Activated CD8-positive, alpha-beta memory T cell treated with anti-CD3 and anti-CD28 coated beads, Interleukin-2, amount 50 U/mL, for 48 hours (primary cell): Measurements from ENCODE around the gene CCT6A.
A peak's percentile ranks its signal among the peaks of the same experiment; 100 is the strongest.
"Not testable (repeated sequence)": the region's sequence is repeated elsewhere in the genome, so short reads cannot be mapped to it uniquely, and the experiment has no call there.

Experiments
- DNase-seq: peaks from one replicate; pipeline ENCODE4 v3.0.0-alpha.2; 2020

Gene CCT6A

DNA sequence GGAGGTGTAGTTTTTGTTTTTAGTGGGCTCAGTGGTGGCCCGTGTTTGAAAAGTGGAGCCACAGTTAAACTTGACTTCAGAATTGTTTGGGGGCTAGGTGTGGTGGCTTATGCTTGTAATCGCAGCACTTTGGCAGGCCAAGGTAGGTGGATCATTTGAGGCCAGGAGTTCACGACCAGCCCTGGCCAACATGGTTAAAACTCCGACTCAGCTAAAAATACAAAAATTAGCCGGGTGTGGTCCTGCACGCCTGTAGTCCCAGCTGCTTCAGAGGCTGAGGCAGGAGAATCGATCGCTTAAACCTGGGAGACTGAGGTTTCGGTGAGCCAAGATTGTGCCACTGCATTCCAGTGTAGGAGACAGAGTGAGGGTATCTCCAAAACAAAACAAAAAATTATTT, 1.8 kb downstream of the CCT6A start:
- DNase-seq = no peak

DNA sequence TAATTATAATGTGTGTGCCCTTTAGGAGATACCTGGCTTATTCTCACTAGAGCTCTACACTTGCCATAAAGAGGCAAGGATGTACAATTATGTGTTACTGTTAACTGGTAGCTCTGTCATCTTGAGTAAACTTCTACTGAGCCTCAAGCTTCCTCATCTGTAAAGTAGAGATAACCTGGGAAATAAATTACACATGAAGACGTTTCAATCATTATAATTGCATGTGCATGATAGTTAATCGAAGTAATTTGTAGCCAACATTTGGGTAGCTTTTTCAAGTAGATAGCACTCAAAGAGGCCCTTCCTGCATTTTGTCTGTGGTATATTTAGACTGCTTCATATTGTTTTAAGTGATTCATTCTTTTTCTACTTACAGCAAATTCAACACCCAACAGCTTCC, 2.4 kb downstream of the CCT6A start:
- no peak for DNase-seq

DNA sequence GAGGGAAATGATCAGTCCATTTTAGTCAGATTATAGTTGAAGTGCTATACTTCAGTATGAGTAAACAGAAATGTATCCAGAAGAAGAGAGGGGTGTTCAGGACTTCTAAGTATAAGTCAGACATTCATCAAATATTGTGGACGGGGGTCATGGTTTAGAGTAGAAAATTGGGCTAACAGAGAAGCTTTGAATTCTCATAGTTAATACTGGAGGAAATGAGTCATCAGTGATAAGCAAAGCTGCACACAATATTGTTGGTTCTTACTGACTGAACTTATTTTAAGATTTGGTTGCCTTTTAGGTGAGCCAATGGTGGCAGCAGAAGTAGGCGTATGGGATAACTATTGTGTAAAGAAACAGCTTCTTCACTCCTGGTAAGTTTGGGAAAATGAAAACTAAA, 10.8 kb downstream of the CCT6A start:
- no peak for DNase-seq

DNA sequence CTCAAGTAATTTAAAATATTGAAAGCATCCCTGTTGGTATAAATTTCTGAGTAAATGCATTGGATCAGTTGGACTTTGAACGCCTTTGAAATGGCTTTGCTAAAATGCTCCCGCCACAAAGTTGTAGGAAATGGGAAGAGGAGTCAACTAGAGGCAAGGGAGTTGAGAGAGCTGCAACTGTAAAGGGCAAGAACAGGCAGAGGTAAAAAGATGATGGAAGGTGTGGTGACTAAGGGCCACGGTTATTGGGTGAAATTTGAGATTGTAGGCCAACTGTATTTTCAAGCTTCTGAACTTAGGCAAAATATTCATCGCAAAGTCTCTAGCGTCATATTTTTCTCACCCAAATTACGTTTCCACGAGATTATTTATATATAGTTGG, 11.9 kb downstream of the CCT6A start:
- no peak for DNase-seq

DNA sequence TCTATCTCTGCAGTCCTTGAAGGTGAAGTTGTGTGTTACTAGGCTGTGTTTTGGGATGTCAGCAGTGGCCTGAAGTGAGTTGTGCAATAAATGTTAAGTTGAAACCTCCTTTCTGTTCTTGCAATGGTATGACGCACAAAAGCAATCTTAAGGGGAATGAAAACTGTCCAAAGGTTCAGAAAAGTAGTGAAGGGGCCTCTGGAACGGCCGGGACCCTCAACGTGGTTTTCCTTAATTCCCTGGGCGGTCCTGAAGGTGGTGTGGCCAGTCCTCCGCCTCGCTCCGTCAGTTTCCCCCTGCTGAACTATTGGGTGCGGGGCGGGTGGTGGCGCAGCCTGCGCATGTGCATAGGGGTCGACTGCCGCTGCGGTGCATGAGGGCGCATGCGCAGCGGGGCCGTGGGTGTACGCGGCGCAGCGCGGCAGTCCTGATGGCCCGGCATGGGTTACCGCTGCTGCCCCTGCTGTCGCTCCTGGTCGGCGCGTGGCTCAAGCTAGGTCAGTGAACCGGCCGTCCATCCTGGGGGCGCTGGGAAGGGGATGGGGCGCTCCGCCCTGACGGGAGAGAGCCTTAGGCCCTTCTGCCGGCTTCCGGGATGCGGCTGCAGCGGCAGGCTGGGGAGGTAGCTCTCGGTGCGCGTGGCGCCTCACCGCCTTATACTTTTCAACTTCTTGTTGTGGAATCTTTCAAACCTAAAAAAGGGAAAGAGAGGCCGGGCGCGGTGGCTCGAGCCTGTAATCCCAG, 12.5 kb downstream of the CCT6A start, which contains the start of gene SUMF2:
Gene SUMF2 (plus strand): TSS at position 405 of the 744 bp plus-strand sequence. CDS start 26 bp downstream, at position 431.
- DNase-seq = peak; percentile 95

DNA sequence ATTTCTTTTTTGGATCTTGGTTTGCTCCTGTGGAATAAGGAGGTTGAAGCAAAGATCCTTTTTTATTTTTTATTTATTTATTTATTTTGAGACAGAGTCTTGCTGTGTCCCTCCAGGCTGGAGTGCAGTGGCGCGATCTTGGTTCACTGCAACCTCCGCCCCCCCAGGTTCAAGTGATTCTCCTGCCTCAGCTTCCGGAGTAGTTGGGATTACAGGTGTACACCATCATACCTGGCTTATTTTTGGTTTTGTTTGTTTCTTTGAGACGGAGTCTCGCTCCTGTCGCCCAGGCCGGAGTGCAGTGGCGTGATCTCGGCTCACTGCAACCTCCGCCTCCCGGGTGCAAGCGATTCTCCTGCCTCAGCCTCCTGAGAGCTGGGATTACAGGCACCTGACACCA, 14.8 kb downstream of the CCT6A start:
- not testable (repeated sequence) for DNase-seq

DNA sequence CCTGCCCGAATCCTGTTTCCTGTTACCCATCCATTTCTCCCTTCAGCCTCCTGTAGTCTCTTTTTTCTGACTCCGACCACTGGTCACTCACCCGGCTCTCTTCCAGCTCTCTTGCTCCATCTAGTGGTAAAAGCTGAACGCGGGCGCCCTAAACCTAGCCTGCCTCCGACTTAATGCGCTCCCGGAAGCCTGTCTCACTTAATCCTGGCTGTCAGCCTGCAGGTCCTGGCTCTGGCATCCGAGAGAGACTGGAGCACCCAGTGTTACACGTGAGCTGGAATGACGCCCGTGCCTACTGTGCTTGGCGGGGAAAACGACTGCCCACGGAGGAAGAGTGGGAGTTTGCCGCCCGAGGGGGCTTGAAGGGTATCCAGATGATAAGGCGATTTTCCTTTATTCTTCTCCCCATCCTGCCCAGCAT, 22.8 kb downstream of the CCT6A start:
- peak; percentile 86 for DNase-seq

DNA sequence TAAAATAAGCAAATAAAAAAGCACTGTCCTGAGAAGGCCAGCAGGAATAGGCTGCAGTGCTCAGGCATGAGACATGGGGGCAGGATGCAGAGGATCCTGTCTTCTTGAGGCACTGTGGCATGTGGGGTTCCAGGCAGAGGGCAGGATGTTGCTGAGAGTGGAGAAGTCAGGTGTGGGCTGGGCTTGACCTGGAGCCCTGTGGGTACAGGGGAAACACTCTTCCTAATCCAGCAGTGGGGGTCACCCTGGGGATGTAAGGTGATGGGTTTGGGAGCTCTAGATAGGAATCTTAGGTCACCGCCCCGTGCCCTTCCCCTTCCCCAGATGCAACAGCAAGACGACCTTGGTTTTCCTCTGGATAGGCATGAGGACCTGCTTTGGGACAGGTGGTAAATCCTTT, 26.1 kb downstream of the CCT6A start:
- DNase-seq = no peak

DNA sequence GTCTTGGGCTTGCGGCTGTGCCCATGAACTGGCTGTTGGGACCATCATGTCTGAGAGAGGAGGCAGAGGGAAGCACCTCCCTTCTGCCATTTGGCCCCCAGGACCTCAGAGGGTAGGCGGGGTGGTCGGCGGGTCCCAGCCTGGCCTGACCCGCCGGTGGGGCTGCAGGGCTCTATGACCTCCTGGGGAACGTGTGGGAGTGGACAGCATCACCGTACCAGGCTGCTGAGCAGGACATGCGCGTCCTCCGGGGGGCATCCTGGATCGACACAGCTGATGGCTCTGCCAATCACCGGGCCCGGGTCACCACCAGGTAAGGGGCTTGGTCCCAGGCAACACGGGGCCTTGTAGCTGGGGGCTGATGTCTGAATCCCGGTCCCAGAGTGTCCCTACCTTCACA, 26.6 kb downstream of the CCT6A start:
- no peak for DNase-seq

DNA sequence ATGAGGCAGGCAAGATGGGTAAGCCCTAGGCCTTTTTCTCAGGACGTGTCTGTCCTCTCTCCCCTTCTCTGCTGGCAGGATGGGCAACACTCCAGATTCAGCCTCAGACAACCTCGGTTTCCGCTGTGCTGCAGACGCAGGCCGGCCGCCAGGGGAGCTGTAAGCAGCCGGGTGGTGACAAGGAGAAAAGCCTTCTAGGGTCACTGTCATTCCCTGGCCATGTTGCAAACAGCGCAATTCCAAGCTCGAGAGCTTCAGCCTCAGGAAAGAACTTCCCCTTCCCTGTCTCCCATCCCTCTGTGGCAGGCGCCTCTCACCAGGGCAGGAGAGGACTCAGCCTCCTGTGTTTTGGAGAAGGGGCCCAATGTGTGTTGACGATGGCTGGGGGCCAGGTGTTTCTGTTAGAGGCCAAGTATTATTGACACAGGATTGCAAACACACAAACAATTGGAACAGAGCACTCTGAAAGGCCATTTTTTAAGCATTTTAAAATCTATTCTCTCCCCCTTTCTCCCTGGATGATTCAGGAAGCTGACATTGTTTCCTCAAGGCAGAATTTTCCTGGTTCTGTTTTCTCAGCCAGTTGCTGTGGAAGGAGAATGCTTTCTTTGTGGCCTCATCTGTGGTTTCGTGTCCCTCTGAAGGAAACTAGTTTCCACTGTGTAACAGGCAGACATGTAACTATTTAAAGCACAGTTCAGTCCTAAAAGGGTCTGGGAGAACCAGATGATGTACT, 28.1 kb downstream of the CCT6A start:
- no peak for DNase-seq

DNA sequence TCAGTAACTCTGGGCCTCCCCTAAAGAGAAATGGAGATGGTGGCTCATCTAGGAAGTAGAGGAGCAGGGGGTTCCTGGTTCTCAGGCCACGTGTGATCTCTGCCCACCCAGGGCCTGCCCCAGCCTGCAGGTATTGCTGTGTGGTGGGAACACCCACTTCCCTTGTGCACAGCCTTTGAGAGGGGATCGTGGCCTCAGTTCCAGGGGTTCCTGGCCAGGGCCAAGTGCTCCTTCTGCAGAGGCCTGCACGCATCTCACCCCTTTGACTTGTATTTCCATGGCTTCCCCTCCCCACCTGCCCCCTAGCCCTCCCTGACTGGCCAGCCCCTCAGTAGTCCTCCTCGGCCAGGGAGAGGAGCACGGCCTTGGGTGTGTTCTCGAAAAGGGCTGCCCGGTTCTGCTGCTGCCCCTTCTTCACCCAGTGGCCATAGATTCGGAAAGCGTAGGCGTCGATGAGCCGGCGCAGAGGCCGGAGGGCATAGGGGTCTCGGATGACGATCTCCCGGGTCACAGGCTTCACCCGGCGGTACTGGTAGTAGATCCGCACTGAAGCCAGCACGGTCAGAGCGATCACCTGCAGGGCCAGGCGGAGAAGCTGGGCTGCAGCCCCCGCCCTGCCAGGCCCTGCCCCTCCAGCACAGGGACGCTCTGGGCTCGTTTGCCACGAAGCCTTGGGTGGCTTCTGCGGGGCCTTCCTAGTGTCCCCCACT, 29.3 kb downstream of the CCT6A start:
- DNase-seq = not testable (repeated sequence)

DNA sequence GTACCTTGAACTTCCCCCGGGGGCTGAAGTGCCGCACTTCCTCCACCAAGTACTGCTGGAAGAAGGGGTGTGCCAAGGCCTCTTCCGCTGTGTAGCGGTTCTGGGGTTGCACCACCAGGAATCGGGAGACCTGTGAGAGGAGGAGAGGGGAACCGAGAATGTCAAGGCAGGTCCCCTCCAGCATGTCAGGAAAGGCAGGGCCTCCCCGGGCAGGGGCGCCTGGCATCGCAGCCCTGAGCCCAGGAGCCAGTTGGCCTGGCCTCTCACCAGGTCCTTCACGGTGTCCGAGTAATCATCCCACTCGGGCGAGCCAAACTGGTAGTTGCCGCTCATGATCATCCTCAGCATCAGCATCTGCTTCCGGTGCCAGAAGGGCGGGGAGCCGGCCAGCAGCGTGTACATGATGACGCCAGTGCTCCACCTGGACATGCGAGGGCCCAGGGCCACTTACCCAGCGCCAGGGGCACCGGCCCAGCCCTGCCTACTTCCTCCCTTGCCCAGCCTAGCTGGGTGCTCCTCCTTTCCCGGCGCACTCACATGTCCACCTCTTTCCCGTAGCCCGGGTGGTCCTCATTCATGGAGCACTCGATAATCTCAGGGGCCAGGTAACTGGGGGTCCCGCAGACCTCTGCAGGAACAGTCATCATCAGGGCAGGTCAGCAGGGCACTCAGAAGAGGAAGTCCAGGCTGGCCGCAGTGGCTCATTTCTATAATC, 30.2 kb downstream of the CCT6A start:
- DNase-seq = no peak

DNA sequence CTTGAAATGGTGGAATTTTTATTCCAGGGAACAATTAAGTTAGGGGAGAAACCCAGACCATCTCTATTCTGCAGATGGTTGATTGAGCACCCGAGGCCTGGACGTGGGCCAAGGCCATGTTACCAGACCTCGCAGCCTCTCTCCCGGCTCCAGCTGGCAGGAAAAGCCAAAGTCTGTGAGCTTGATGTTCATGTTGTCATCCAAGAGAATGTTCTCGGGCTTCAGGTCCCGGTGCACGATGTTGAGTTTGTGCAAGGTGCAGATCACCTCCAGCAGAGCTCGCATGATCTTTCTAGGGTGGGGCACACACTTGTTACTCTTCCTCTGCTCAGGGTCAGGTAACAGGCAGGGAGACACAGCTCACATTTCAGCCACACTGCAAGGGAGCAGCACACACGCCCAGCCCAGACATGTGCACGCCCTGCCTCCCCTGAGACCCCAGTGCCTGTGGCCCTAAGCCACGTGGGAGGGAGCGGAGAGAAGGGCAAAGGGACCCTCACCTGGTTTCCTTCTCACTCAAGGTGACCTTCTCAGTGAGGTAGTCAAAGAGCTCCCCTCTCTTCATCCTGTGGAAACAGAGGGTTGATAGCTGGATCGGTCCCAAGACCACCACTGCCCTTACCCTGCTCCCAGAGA, 31.7 kb downstream of the CCT6A start:
- DNase-seq = no peak

DNA sequence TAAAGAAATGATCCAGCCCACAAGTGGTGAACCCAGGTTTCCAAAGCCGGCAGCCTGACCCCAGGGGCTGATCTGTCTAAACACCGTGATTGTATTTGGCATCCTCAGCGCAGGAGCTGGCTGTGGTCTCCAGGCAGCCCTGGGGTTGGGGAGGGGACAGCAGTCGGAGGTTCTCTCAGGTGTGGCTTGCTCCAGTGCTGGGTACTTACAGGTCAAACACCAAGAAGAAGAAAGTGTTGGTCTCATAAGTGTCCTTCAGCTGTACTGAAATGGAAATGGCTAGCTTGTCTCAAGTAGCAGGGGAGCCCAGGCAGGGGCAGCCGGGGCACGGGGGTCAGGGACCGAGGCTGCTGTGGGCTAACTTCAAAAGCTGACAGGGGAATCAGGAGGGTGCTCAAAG, 35.2 kb downstream of the CCT6A start:
- no peak for DNase-seq

DNA sequence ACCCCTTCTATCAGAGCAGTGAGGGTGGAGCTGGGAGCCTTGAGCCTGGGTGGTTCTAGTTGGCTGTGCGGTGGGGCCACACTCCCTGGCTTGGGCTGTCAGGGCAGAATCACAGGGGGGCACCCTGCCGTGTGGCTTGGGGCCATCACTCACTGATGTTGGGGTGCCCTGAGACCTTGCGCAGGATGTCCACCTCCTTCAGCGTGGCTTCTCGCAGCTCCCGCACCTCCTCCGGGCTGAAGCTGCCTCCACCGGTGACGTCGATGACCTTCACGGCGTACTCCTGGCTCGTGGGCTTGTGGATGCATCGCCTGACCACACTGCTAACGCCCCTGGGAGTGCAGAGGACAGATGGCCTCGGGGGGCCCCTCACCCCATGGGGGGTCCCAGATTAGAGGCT, 35.9 kb downstream of the CCT6A start:
- DNase-seq = no peak

DNA sequence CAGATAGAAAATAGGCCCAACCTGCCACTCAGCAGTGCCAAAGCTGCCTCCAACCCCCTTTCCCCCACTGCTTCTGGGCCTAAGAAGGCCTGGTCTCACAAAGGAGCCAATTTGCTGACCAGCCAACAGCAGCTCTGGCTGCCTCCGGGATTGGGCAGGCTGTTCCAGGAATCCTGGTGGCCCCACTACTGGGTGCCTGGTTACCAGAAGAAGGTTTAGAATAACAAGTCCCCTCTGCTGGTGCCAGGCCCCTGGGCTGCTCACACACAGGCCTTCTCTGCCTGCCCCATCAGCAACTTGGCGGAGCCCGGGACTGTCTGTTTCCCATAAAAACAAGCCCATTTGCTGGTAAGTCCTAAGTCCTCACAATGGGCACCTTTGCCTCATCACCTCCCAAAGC, 40.0 kb downstream of the CCT6A start:
- no peak for DNase-seq

DNA sequence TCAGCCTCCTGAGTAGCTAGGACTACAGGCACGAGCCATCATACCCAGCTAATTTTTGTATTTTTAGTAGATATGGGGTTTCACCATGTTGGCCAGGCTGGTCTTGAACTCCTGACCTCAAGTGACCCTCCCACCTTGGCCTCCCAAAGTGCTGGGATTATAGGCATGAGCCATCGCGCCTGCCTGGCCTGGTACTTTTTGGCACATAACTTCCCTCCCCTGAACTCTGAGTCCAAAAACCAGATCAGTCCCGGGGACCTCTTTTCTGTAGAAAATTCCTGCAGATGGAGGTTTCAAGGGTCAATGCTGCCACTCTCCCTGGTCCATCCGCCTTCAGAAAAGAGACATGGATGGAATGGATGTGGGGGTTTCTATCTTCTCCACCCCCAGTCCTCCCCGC, 40.8 kb downstream of the CCT6A start:
- not testable (repeated sequence) for DNase-seq

DNA sequence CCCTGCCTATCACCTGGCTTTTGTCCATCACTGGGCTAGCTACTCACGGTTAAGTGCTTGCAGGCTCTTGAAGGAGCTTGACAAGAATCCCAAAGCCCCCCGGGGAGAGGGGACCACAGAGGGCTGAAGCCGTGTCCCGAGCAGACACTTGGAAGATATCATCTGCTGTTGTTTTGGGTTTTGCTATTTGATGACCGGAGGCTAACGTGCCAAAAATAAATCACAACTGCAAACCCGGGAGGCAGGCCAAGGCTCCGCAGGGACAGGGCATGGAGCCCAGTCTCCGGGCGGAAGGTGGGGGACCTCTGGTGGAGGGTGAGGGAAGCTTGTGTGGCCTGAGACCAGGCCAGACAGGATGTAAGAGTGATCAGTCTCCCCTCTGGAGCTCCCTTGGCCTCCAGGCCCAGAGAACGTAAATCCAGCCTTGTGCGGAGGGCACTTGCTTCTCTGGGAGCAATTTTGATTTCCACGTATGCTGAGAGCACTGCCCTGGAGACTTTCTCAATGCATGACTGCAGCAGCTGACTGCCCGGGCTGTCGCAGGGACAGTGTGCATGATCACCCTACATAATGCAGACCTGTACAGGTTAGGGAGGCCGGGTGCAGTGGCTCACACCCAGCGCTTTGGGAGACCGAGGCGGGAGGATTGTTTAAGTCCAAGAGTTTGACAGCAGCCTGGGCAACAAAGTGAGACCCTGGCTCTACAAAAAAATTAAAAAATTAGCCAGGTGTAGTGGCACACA, 41.4 kb downstream of the CCT6A start, which contains the start of gene PHKG1:
Gene PHKG1 (minus strand): TSS at position 164 of the 743 bp plus-strand sequence. CDS start 4,011 bp downstream, outside the sequence.
- DNase-seq = no peak

DNA sequence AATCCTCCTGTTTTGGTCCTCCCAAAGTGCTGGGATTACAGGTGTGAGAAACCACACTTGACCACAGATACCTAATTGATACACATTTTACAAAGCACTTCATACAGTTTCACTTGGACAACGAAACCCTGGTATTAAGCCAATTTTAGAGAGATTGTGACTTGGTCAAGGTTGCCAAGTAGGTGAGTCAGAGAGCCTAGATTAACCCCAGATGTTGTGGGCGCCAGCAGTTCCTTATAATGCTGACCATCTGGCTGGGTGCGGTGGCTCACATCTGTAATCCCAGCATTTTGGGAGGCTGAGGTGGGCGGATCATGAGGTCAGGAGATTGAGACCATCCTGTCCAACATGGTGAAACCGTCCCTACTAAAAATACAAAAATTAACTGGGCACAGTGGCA, 46.1 kb downstream of the CCT6A start:
- no peak for DNase-seq

DNA sequence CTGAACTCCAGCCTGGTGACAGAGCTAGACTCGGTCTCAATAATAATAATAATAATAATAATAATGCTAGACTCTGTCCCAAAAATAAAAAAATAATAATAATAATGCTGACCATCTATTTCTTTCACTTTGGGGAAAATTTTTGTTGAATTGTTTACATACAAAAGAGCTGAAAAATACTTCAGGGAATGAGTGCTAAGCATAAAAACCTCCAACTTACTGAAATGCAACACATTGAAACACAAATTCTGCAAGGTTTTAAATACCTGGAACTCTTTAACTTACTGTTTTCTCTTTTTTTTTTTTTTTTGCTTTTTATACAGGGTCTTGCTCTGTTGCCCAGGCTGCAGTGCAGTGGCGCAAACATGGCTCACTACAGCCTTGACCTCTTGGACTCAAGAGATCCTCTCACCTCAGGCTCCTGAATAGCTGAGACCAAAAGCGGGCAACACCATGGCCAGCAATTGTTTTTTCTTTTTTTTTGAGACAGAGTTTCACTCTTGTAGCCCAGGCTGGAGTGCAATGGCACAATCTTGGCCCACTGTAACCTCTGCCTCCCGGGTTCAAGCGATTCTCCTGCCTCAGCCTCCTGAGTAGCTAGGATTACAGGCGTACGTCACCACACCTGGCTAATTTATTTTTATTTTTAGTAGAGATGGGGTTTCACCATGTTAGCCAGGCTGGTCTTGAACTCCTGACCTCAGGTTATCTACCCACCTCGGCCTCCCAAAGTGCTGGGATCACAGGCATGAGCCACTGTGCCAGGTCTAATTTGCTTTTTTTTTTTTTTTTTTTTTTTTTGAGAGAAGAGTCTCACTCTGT, 46.8 kb downstream of the CCT6A start:
- DNase-seq = not testable (repeated sequence)

DNA sequence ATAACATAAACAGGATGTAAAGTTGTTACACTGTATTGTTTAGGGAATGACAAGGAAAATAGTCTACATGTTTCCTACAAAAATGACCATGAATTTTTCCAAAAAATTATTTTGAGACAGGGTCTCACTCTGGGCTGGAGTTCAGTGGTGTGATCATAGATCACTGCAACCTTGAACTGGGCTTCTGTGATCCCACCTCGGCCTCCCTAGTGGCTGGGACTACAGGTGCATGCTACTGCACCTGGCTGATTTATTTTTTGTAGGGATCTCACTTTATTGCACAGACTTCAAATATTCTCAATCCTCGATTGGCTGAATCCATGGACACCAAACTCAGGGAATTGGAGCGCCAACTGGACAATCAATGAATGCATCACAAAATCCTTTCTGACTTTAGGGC, 48.1 kb downstream of the CCT6A start:
- DNase-seq = no peak
